ENCODE measurements around the gene ZAP70. TPM values are rescaled to one million over a fixed set of nuclear protein-coding genes. Genes with fewer than 3 reads are reported as not detected.

ZAP70 gene
- total RNA-seq, 1 donor, result under 0.01 TPM

GRCh38 chr2:97738179-97739019 lies 25.0 kb downstream of the ZAP70 start:
- H3K9me3 ChIP-seq (ENCODE audit: low read depth, low read length), result no peaks in the 10 kb centered on the region
- H3K4me2 ChIP-seq (ENCODE audit: insufficient read depth, low read length), result no peak overlapping the region
- no peak overlapping the region for H3K4me3 ChIP-seq (ENCODE audit: insufficient read depth, low read length)
- no peak overlapping the region for H2AFZ ChIP-seq (ENCODE audit: low read length)
- H3K36me3 ChIP-seq (ENCODE audit: insufficient read depth, low read length), result no peaks in the 10 kb centered on the region
- H3K27ac ChIP-seq (ENCODE audit: low read depth, low read length), result no peak overlapping the region
- no peaks in the 10 kb centered on the region for H3K79me2 ChIP-seq (ENCODE audit: insufficient read depth, low read length)
- DNase-seq (ENCODE audit: insufficient read length, low spot score, missing footprints), result peak; percentile 56
- no peaks in the 10 kb centered on the region for H3K4me1 ChIP-seq (ENCODE audit: insufficient read depth, low read length)
- H3K27me3 ChIP-seq (ENCODE audit: insufficient read depth, low read length), result no peaks in the 10 kb centered on the region
- no peaks in the 10 kb centered on the region for H4K20me1 ChIP-seq (ENCODE audit: insufficient read depth, low read length)
- no peak for TF ChIP-seq CTCF (IDR thresholded peaks at IDR 0.05; ENCODE audit: extremely low read depth, low read depth, low read length)

- Histone ChIP-seq H4K20me1 (ENCODE audit: insufficient read depth, low read length) (no peaks in the 10 kb centered on the region), H2AFZ (ENCODE audit: low read length) (no peak overlapping the region), H3K79me2 (ENCODE audit: insufficient read depth, low read length) (no peaks in the 10 kb centered on the region), H3K4me3 (ENCODE audit: insufficient read depth, low read length) (no peak overlapping the region), H3K4me1 (ENCODE audit: insufficient read depth, low read length) (no peaks in the 10 kb centered on the region), H3K4me2 (ENCODE audit: insufficient read depth, low read length) (no peak overlapping the region), H3K27me3 (ENCODE audit: insufficient read depth, low read length) (no peaks in the 10 kb centered on the region), H3K9me3 (ENCODE audit: low read depth, low read length) (no peaks in the 10 kb centered on the region), H3K27ac (ENCODE audit: low read depth, low read length) (no peak overlapping the region), H3K36me3 (ENCODE audit: insufficient read depth, low read length) (no peaks in the 10 kb centered on the region)
- peak; percentile 82 for DNase-seq (ENCODE audit: insufficient read length, low spot score, missing footprints)
- no peak for TF ChIP-seq CTCF (IDR thresholded peaks at IDR 0.05; ENCODE audit: extremely low read depth, low read depth, low read length)
These were observed 25.9 kb downstream of the ZAP70 start for GRCh38 chr2:97739020-97739892.

DNA sequence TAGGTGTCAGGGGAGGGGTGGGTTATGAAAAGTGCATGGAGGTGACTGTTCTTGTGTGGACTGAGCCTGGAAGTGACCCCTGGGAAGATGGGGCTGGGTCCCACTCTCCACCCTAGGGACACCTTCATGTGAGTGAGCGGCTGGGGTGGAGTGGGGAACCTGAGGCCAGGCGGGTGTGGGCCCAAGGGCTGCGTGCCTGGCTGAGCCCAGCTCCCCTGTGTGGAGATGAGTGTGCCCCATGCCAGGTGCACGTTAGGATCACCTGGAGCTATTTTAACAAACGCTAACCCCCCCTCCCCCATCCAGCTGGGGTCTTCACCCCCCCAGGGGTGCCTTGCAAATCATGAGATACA lies 26.5 kb downstream of the ZAP70 start:
- Histone ChIP-seq H3K4me1 (ENCODE audit: insufficient read depth, low read length) (no peaks in the 10 kb centered on the region), H3K79me2 (ENCODE audit: insufficient read depth, low read length) (no peaks in the 10 kb centered on the region), H3K4me2 (ENCODE audit: insufficient read depth, low read length) (no peak overlapping the region), H3K9me3 (ENCODE audit: low read depth, low read length) (no peaks in the 10 kb centered on the region), H4K20me1 (ENCODE audit: insufficient read depth, low read length) (no peaks in the 10 kb centered on the region), H3K27me3 (ENCODE audit: insufficient read depth, low read length) (no peaks in the 10 kb centered on the region), H3K4me3 (ENCODE audit: insufficient read depth, low read length) (no peak overlapping the region), H3K27ac (ENCODE audit: low read depth, low read length) (no peak overlapping the region), H3K36me3 (ENCODE audit: insufficient read depth, low read length) (no peaks in the 10 kb centered on the region), H2AFZ (ENCODE audit: low read length) (no peak overlapping the region)
- peak; percentile 80 for DNase-seq (ENCODE audit: insufficient read length, low spot score, missing footprints)
- no peak for TF ChIP-seq CTCF (IDR thresholded peaks at IDR 0.05; ENCODE audit: extremely low read depth, low read depth, low read length)

Measured in osteoblast (primary cell).